ENCODE data around the gene PEA15. TPM values are rescaled to one million over a fixed set of nuclear protein-coding genes. Genes with fewer than 3 reads are reported as not detected.

Gene PEA15
- polyA plus RNA-seq, 3 donors from 2014 or later = 12.8 to 14.2 (median 13.2) TPM

DNA sequence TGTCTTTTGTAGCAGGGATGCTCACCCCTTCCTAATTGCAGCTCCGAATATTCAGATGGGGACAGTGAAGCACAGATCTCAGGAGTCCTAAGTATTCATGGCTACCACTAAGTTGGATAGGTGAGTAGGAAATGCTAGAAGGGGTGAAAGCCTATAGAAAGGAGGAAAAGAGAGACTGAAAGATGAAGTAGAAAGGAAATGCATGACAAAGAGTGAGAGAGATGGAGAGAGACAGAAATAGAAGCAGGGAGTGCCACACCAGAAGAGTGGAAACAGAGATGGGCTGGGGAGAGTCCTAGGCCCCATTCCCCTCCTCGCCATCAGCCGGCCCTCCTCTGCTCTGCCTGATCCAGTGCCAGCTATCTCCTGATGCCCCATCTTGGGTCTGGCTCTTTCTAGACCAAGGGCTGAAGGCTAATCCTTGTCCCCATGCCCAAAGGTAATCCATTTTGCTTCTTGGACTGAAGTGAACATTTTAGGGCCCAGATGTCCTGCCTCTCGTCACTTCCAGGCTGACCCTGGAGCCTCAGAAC, 2.0 kb downstream of the PEA15 start:
- Mint-ChIP-seq H3K36me3 (peaks cover 0 to 6% (median 2%) of the 10 kb centered on the region in 3 donors), H3K27me3 (ENCODE audit: low read depth in 3 of 3) (peaks cover 0 to 4% (median 3%) of the 10 kb centered on the region in 3 donors), H3K4me1 (peaks cover 34 to 46% of the 10 kb centered on the region in 2 donors), H3K9me3 (no peaks in the 10 kb centered on the region), H3K4me3 (peak overlapping the region in 4 of 5 donors; percentile 72 to 94 (median 84)), H3K27ac (peak overlapping the region; percentile 53 to 95 (median 78))
- no peak for DNase-seq

DNA sequence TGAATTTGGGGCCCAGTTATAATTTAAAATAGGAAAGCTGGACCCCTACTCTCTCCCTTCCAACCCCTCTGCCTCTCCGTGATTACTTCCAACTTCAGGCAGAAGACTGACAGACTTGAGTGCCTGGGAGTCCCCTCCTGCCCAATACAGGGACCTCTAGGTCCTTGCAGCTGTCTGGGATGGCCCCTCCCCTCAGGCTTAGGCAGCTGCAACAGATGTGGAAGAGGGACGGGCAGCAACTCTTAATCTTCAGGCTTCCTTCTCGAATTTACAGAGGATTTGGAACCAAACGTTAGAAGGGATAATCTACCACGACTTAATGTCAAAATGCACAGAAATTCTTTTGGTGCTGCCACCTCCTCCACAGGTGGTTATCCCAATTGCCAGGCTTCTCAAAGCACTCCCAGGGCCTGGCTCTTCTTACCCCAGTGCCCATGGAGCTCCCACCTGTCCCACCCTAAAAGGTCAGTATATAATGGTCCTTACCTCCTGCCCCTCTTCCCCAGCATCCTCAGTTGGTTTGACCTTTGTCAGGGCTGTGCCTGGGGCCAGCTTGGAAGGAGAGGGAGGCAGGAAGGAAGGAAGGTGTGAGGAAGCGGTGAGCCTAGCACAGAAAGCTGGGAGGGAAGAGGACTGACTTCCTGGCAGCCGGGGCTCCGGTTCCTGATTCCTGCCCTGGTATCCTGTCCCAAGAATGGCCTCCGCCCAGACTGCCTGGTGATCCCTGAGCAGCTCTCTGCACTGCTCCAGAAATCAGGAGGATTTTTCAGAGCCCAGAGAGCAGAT, 2.8 kb downstream of the PEA15 start:
- Mint-ChIP-seq H3K36me3 (peaks cover 0 to 10% (median 4%) of the 10 kb centered on the region in 3 donors), H3K4me1 (peaks cover 34 to 46% of the 10 kb centered on the region in 2 donors), H3K27me3 (ENCODE audit: low read depth in 3 of 3) (peaks cover 0 to 4% (median 2%) of the 10 kb centered on the region in 3 donors), H3K4me3 (peak overlapping the region in 1 of 5 donors; percentile 29), H3K27ac (peak overlapping the region; percentile 26 to 95 (median 45)), H3K9me3 (no peaks in the 10 kb centered on the region)
- no peak for DNase-seq

DNA sequence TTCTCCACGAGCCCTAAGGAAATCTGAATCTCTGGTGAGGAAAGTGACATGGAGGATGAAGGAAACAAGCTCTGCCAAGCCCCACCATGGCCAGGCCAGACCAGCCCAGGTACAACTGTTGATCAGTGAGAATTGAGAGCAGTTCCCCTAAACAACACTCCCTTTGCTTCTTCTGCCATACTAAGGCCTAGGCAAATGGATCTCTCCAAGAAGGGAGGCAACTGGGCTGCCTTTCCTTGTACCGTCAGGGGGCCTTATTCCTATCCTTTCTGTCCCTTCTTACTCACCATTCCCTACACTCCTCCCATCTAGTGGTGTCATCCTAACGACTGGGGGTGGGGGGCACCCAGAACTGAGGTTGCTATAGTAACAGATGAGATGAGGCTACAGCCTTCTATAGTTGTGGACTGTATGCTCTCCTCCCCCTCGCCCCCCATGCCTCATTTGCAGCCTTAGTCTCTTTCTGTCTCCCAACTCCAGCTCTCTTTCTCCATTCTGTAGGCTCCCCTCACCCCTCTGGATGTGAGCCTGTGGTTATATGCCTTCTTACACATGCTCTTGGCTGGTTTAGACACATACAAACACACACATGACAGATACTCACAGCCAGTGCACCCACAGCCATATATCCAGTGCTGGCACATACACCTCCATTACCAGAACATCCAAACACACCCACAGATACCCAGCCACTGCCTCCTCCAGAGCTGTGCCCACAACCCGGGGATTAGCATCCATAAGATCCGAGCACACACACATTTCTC, 3.6 kb downstream of the PEA15 start:
- Mint-ChIP-seq H3K9me3 (no peaks in the 10 kb centered on the region), H3K4me1 (peaks cover 34 to 46% of the 10 kb centered on the region in 2 donors), H3K27ac (peak overlapping the region in 5 of 6 donors; percentile 37 to 75 (median 53)), H3K4me3 (no peak overlapping the region), H3K27me3 (ENCODE audit: low read depth in 3 of 3) (peaks cover 0 to 4% (median 2%) of the 10 kb centered on the region in 3 donors), H3K36me3 (peaks cover 0 to 17% (median 8%) of the 10 kb centered on the region in 3 donors)
- no peak for DNase-seq

DNA sequence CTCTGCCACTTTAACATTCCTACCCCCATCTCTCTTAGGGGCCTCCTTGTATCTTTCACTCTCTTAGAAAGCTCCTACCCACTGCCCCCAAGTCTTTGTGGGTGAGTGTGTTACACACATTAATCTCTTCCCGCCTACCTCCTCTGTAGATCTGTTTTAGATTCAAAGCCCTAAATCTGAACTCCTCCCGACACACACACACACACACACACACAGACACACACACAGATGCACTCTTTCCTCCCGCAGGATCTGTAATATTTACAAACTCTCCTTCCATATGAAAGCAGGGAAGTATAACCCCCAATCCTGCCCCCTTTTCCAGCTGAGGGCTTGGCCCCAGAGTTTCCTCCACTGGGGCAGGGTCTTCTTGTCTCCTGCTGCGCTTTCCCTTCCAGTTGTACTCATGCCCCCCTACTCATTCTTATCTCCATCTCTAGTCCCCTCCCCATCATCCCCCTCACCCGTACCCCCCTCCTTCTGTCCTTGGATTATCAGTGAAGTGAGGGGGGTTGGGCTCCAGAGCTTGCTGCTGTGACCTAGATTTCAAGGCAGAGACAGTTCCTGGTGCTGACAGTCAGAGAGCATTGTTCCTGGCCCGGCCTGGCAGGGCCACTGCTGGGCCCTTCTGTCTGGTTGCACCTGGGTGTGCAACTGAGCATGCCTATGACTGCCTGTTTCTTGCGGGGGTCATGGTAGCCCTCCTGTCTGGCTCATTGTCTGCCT, 4.3 kb downstream of the PEA15 start:
- H3K27me3 Mint-ChIP-seq (ENCODE audit: low read depth in 3 of 3) = peaks cover 0 to 4% (median 2%) of the 10 kb centered on the region in 3 donors

GRCh38 chr1:160210561-160210960, 5.4 kb downstream of the PEA15 start:
- Mint-ChIP-seq H3K27ac (peak overlapping the region in 2 of 6 donors; percentile 4 to 15), H3K27me3 (ENCODE audit: low read depth in 3 of 3) (peaks cover 0 to 4% (median 0%) of the 10 kb centered on the region in 3 donors), H3K9me3 (no peaks in the 10 kb centered on the region), H3K4me1 (peaks cover 21 to 35% of the 10 kb centered on the region in 2 donors), H3K36me3 (peaks cover 6 to 22% (median 11%) of the 10 kb centered on the region in 3 donors), H3K4me3 (no peak overlapping the region)
- DNase-seq = no peak

More for the DNA sequence above, 4.3 kb downstream of the PEA15 start:
- Mint-ChIP-seq H3K4me3 (no peak overlapping the region), H3K9me3 (no peaks in the 10 kb centered on the region), H3K36me3 (peaks cover 3 to 17% (median 11%) of the 10 kb centered on the region in 3 donors), H3K27ac (peak overlapping the region in 5 of 6 donors; percentile 4 to 75 (median 44)), H3K4me1 (peaks cover 27 to 38% of the 10 kb centered on the region in 2 donors)
- no peak for DNase-seq

DNA sequence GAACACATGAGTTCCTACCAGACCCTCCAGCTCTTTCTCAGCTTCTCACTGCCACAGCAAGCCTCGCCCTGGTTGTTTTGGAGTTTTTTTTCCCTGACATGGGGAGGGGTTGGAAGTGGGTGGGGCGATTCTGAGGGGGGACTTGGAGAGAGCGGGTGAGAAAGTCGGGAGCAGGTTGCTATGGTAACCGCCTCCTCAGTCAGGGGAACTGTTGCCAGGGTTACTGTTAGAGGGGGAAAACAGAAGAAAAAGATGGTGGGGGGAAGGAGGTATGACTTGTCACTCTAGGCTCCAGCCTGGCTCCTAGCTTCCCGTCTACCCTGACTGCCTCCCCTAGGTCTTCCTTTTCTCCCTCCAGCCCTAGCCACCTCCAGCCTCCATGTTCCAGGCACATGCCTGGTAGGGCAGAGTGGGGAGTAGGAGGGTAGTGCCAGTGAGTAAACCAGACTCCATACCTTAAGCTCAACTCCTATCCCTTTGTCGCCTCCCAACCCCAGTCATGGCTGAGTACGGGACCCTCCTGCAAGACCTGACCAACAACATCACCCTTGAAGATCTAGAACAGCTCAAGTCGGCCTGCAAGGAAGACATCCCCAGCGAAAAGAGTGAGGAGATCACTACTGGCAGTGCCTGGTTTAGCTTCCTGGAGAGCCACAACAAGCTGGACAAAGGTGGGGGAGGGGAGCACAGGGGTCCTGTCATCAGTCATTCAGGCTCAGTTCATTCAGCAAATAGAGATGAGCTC, 6.0 kb downstream of the PEA15 start:
- DNase-seq = no peak
- H3K9me3 Mint-ChIP-seq = no peaks in the 10 kb centered on the region
- peaks cover 11 to 29% (median 11%) of the 10 kb centered on the region in 3 donors for H3K36me3 Mint-ChIP-seq
- peaks cover 0 to 4% (median 0%) of the 10 kb centered on the region in 3 donors for H3K27me3 Mint-ChIP-seq (ENCODE audit: low read depth in 3 of 3)
- no peak overlapping the region for H3K27ac Mint-ChIP-seq
- peaks cover 18 to 31% of the 10 kb centered on the region in 2 donors for H3K4me1 Mint-ChIP-seq
- no peak overlapping the region for H3K4me3 Mint-ChIP-seq

DNA sequence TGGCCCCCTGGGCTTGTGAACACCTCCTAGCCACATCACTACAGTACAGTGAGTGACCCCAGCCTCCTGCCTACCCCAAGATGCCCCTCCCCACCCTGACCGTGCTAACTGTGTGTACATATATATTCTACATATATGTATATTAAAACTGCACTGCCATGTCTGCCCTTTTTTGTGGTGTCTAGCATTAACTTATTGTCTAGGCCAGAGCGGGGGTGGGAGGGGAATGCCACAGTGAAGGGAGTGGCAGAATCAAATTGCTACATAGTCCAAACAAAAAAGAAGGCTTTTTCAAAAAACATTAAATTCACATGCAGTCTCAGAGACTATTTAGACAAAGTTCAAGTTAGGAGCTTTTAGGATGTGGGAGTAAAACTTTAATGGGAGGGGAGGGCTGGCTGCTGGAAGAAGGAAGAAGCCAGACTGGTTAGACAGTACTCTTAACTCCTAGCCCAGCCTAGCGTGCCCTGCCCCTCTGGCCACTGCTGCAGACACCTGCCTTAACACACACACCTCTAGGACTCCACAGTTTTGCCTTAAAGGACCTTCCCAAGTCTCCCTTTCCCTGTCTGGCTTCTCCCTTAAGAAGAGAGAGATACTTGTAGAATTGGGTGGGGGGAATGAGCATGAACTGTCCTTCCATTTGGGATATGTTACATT, 9.4 kb downstream of the PEA15 start:
- Mint-ChIP-seq H3K4me1 (peaks cover 5 to 8% of the 10 kb centered on the region in 2 donors), H3K27me3 (ENCODE audit: low read depth in 3 of 3) (peaks cover 0 to 6% (median 0%) of the 10 kb centered on the region in 3 donors), H3K27ac (peak overlapping the region in 1 of 6 donors; percentile 10), H3K4me3 (no peak overlapping the region), H3K36me3 (peaks cover 15 to 43% (median 18%) of the 10 kb centered on the region in 3 donors), H3K9me3 (no peaks in the 10 kb centered on the region)
- no peak for DNase-seq

DNA sequence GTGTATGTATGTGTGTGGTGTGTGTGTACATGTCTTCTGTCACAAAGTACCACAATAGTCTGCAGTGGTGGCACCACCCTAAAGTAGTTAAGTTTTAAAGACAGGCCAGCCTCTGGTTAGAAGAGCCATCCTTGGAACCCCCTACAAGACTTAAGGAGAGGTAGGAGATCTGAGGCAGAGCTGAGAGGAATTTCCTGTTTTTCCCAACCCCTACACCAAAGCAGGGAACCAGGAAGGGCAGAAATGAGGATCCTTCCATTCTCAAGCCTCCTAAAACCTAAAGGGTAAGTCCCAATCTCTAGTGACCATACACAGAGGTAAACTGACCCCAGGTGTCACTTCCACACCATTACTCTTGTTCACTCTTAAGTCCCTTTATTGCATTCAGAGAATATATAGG, 11.1 kb downstream of the PEA15 start:
- no peaks in the 10 kb centered on the region for H3K9me3 Mint-ChIP-seq
- no peak overlapping the region for H3K4me3 Mint-ChIP-seq
- no peaks in the 10 kb centered on the region for H3K4me1 Mint-ChIP-seq
- peaks cover 0 to 5% (median 0%) of the 10 kb centered on the region in 3 donors for H3K27me3 Mint-ChIP-seq (ENCODE audit: low read depth in 3 of 3)
- peak overlapping the region in 3 of 6 donors; percentile 33 to 78 (median 67) for H3K27ac Mint-ChIP-seq
- H3K36me3 Mint-ChIP-seq = peaks cover 18 to 58% (median 25%) of the 10 kb centered on the region in 3 donors
- DNase-seq = no peak

DNA sequence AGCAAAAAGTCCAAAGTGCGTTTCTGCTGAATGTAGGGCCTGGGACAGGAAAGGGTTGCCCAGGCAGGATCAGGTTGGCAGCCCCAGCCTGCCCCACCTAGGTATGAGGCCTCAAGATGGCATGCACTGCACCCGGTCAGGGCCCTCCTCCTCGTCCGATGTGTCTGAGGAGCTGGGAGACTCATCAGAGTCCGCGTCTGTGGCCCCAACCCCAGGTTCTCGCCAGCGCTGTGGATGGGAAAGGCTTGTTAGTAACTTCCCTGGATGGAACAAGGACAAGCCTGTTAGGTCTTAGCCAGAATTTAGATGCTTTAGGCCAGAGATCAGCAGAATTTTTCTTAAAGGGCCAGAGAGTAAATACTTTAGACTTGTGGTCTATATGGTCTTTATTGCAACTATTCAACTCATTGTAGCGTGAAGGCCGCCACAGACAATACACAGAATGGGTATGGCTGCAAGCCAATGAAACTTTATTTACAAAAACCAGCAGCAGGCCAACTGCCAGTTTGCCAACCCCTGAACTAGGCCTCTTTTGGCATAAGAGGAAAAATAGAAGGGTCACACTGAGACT, 12.4 kb downstream of the PEA15 start:
- H3K27me3 Mint-ChIP-seq (ENCODE audit: low read depth in 3 of 3) = peaks cover 0 to 2% (median 0%) of the 10 kb centered on the region in 3 donors
- H3K27ac Mint-ChIP-seq = peak overlapping the region in 1 of 6 donors; percentile 54
- H3K4me3 Mint-ChIP-seq = no peak overlapping the region
- no peaks in the 10 kb centered on the region for H3K4me1 Mint-ChIP-seq
- DNase-seq = no peak
- H3K9me3 Mint-ChIP-seq = no peaks in the 10 kb centered on the region
- H3K36me3 Mint-ChIP-seq = peaks cover 13 to 58% (median 34%) of the 10 kb centered on the region in 3 donors

DNA sequence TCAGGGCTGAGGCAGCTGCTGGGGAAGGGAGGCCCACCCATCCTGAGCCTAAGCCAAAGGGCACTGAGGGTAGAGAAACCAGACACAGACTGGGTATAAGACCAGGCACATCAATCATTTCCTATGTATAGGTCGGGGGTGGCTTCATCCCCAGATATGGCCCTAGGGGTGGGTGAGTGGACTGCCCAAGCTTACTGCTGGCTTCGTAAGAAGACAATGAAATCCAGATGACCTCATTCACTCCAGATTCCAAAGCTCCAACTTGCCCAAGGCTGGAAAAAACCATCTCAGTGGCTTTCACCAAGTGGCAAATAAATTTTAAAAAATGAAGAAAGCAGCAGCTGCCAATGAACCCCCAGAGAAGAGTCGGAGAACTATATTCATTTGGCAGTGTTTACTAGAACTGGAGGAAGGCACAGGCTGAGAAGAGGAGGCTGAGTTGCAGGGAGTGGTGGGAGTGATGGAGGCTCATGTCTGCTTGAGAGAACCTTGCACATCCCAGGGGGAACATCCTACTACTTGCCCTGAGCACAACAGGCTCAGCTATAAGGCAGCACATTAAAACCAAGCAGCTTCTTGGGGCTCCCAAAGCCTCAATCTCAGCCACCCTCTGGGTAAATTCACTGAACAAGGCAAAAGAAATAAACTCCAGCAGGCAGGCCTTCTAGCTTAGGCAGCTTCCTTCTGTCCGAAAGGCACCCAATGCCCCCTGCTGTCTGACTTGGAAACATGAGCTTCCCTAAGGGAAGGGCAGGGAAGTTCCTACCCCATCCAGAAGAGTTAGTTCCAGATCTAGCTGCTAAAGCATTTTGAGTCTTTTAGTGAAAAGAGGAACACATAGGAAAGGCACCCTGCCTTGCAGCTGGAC, 14.1 kb downstream of the PEA15 start:
- Mint-ChIP-seq H3K9me3 (no peaks in the 10 kb centered on the region), H3K4me1 (no peaks in the 10 kb centered on the region), H3K27me3 (ENCODE audit: low read depth in 3 of 3) (peaks cover 0 to 2% (median 0%) of the 10 kb centered on the region in 3 donors), H3K4me3 (no peak overlapping the region), H3K36me3 (peaks cover 12 to 62% (median 47%) of the 10 kb centered on the region in 3 donors), H3K27ac (no peak overlapping the region)
- DNase-seq = no peak

DNA sequence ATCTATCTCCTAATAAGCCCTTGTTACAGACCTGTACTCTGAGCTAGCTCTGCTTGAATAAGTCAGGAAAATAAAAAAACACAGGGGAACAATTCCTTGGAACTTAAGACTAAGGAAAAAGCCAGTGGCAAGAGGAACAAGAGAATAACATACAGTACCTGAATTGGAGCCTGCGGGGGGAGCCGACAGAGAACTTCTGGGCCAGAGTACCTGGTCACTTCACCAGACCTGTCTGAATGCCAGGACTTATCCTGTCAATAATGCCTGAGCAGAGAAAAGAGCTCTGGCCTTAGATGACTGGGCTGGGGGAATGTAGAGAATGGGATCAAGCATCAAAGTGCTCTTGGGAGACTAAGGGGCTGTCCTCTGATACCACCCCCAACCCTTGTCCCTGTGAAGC, 15.1 kb downstream of the PEA15 start:
- Mint-ChIP-seq H3K27ac (peak overlapping the region in 2 of 6 donors; percentile 6 to 80), H3K36me3 (peaks cover 11 to 63% (median 48%) of the 10 kb centered on the region in 3 donors), H3K4me3 (no peak overlapping the region), H3K27me3 (ENCODE audit: low read depth in 3 of 3) (peaks cover 0 to 2% (median 0%) of the 10 kb centered on the region in 3 donors), H3K9me3 (no peaks in the 10 kb centered on the region), H3K4me1 (no peaks in the 10 kb centered on the region)
- DNase-seq = no peak
